ENCODE data around the gene CST9. TPM values are rescaled to one million over a fixed set of nuclear protein-coding genes. Genes with fewer than 3 reads are reported as not detected.

The CST9 gene
- total and polyA plus RNA-seq, 2 of the 13 experiments (the other 11 are each of a cell fraction or from before 2014, with no cell fraction given) = 0.07 TPM; not detected in 1

GRCh38 chr20:23636182-23636907, 30.6 kb upstream of the CST9 start (continued):
- TF ChIP-seq ZNF512 (CRISPR knock-in tag; IDR thresholded peaks at IDR 0.05) (0 out of 2 replicates have a peak, but pooled peaks have one; percentile 63), SNRNP70 (IDR thresholded peaks at IDR 0.05; ENCODE audit: low read depth, low read length) (no peak), TGIF2 (CRISPR knock-in tag; IDR thresholded peaks at IDR 0.05) (peak; percentile 64; the same call in 1 of the 2 replicates), ZNF143 (CRISPR knock-in tag; IDR thresholded peaks at IDR 0.05) (peak; percentile 56; the same call in 1 of the 2 replicates), RBM39 (IDR thresholded peaks at IDR 0.05; ENCODE audit: low read depth, low read length, poor library complexity, severe bottlenecking) (no peak), ZBTB37 (CRISPR knock-in tag; IDR thresholded peaks at IDR 0.05) (no peak), ZNF768 (CRISPR knock-in tag; IDR thresholded peaks at IDR 0.05) (peak; percentile 44; the same call in 1 of the 2 replicates), ZNF331 (CRISPR knock-in tag; IDR thresholded peaks at IDR 0.05) (no peak), HES4 (CRISPR knock-in tag; IDR thresholded peaks at IDR 0.05; ENCODE audit: borderline replicate concordance) (peak; percentile 68; the same call in 1 of the 2 replicates), TERF1 (CRISPR knock-in tag; IDR thresholded peaks at IDR 0.05) (peak; percentile 92; the same call in 1 of the 2 replicates), PITX1 (CRISPR knock-in tag; IDR thresholded peaks at IDR 0.05) (peak; percentile 48; the same call in 1 of the 2 replicates), ZIK1 (CRISPR knock-in tag; IDR thresholded peaks at IDR 0.05; ENCODE audit: borderline replicate concordance, low read depth) (0 out of 2 replicates have a peak, but pooled peaks have one; percentile 50), ZXDC (CRISPR knock-in tag; IDR thresholded peaks at IDR 0.05) (no peak), SPEN (CRISPR knock-in tag; IDR thresholded peaks at IDR 0.05; ENCODE audit: low read depth) (peak; percentile 32; the same call in 1 of the 2 replicates), PTBP1 (IDR thresholded peaks at IDR 0.05; ENCODE audit: low read depth, low read length, poor library complexity, severe bottlenecking) (no peak), ZNF672 (CRISPR knock-in tag; IDR thresholded peaks at IDR 0.05) (no peak), TSC22D2 (CRISPR knock-in tag; IDR thresholded peaks at IDR 0.05; ENCODE audit: borderline replicate concordance) (0 out of 2 replicates have a peak, but pooled peaks have one; percentile 14), THAP7 (CRISPR knock-in tag; IDR thresholded peaks at IDR 0.05) (peak; percentile 85), ZNF83 (CRISPR knock-in tag; IDR thresholded peaks at IDR 0.05; ENCODE audit: borderline replicate concordance) (peak; percentile 95)

Measured in HepG2 (cell line).